HK-2 (cell line): Measurements from ENCODE around the gene ELMO3.

ENCODE experiments used
- DNase-seq: peaks from one replicate; pipeline ENCODE4 v3.0.0-alpha.2; 2018; ENCODE audit not compliant: unreplicated experiment

ELMO3 gene

GRCh38 chr16:67164599-67165061 is 34.3 kb upstream of the ELMO3 start, which contains the start of gene HSF4:
Gene HSF4 (plus strand): TSS chr16:67164745. CDS start chr16:67164812, 67 bp downstream.
- DNase-seq, result peak; percentile 66

DNA sequence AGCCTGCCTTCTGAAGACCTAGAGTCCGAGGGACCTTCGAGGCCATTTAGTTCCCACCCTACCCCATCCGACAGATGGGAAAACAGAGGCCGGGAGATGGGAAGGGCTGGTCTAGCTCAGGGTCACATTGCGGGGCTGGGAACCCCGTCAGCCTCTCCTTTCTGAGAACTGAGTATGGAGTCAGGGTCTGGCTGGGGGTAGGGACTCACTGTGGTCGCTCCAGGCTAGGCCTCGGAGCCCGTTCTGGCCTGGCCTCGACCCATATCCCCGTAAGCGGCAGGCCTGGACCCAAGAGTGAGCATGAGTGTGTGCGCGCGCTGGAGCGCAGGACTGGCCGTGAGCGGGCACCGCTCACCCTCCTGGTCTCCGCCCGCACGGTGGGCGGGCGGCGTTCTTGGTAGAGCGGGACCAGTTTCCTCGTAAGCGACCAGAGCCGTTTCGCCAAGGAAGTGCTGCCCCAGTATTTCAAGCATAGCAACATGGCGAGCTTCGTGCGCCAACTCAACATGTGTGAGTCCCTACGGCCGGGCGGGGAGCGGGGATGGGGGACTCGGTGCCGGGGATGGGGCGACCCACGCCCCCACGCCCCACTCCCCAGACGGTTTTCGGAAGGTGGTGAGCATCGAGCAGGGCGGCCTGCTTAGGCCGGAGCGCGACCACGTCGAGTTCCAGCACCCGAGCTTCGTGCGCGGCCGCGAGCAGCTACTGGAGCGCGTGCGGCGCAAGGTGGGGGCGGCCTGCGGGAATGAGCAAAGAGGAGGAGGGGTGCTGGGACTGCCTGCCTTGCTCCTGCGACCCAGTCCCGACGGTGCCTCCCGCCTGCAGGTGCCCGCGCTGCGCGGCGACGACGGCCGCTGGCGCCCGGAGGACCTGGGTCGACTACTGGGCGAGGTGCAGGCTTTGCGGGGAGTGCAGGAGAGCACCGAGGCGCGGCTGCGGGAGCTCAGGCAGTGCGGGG is 33.5 kb upstream of the ELMO3 start:
- no peak for DNase-seq

- DNase-seq, result no peak
Measured at GRCh38 chr16:67166110-67166547, 32.8 kb upstream of the ELMO3 start.

- no peak for DNase-seq
Measured at GRCh38 chr16:67166598-67167168, 32.2 kb upstream of the ELMO3 start.

DNA sequence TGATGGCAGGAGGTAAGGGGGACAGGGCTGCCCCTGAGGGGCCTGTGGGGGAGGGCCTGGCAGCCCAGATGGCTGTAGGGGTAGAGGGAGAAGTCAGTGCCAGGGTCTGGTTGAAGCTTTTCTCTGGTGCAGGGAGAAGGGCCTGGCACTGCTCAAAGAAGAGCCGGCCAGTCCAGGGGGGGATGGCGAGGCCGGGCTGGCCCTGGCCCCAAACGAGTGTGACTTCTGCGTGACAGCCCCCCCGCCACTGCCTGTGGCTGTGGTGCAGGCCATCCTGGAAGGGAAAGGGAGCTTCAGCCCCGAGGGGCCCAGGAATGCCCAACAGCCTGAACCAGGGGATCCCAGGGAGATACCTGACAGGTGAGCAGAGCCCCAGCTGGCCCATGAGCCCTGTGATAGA is 31.3 kb upstream of the ELMO3 start:
- no peak for DNase-seq

DNA sequence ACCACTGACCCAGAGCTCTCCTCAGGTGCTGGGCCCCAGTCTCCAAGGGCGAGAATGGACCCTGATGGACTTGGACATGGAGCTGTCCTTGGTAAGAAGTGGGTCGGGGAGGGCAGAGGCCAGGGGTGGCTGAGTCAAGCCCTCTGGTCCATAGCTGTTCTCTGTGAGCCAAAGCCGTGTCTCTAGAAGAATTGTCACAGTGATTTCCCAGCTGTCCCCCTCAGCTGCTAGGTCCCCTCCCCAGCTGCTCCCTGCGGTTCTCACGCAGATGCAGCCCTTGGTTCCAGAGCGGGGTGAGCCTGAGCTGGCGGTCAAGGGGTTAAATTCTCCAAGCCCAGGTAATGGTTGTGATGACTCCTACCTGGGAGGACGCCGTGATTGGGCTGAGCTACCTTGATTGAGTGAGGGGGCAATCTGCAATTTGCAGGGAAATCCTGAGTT is 29.9 kb upstream of the ELMO3 start:
- DNase-seq, result no peak

DNA sequence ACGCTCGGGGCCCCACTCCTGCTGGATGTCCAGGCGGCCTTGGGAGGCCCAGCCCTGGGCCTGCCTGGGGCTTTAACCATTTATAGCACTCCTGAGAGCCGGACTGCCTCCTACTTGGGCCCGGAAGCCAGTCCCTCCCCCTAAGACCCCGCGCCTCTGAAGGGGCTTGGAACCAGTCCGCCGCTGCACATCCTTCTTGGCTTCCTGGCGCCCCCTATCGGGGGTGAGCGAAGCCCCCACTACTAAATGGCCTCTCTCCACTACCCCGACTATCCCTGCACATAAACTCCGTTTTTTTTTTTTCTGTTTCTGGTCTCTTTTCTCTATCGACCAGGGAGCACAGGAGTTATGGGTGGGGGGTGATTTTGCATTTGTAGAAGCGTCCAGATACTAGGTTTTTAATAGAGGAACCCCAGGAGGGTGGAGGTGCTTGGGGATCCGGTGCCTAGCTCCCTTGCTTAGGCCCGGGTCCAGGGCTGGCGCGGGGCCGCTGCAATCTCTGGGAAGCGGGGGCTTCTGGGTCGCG is 29.2 kb upstream of the ELMO3 start:
- no peak for DNase-seq

DNA sequence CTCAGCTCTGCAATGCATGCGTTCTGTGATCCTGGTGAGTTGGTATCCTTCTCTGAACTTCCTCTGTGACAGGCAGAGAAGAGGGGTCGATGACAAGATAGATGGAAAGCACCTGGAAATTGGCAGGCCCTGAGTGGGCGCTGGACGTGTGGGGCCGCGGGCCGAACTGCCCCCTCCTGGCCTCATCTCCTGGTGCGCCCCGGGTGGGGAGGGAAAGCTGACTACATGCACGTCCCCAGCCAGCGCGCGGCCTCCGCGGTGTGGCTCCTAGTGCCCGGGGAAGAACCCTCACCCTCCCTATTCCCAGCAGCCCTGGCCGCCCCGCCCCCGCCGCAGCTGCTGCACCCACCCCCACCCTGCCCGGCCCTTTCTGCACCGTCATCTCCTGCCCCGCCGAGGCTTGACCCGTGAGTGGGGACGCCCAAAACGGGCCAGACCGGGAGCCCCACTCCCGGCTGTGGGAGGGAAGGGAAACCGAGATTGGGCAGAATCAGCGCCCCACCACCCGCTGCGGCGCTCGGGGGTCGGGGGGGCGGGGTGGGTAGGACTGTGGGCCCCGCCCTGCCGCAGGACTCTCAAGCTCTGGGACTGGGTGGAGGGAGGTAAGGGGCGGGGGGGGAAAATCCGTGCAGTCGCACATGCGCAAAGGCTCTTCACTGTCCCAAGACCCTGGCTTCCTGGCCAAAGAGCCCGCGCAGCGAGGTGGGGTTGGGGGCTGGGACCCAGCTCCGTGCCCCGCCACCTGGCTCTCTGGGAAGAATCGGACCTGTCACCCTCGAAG is 28.6 kb upstream of the ELMO3 start, which contains the start of gene NOL3:
TSS of gene NOL3 (plus strand) at position 371 of the 781 bp plus-strand sequence.
- peak; percentile 97 for DNase-seq

GRCh38 chr16:67170949-67171649 is 27.8 kb upstream of the ELMO3 start:
- no peak for DNase-seq

- no peak for DNase-seq
Measured at GRCh38 chr16:67173323-67173722, 25.6 kb upstream of the ELMO3 start.

GRCh38 chr16:67173808-67174705 is 24.9 kb upstream of the ELMO3 start:
- DNase-seq, result peak; percentile 94

- DNase-seq, result no peak
Measured at GRCh38 chr16:67174706-67175231, 24.2 kb upstream of the ELMO3 start.

- DNase-seq, result no peak
Measured at GRCh38 chr16:67176662-67177061, 22.3 kb upstream of the ELMO3 start.

- peak; percentile 51 for DNase-seq
Measured at GRCh38 chr16:67177743-67178699, 20.9 kb upstream of the ELMO3 start.

GRCh38 chr16:67179421-67180080 is 19.4 kb upstream of the ELMO3 start:
- no peak for DNase-seq

DNA sequence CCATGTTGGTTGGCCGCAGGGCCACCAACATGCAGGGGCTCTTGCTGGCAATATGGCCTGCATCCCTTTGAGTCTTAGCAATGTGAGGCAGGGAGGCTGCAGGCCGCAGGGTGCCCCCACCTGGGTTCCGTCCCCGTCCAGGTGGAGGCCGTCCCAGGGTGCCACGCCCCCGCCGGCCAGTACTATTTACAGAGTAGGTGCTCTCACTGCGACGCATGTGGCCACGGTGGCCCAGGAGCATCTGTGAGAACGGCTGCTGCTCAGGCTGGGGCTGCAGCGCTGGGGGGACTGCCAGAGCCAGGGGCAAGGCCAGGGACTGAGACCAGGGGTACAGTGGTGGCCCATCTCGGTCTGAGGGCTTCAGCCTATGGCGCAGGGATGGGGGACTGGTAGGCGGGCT is 18.8 kb upstream of the ELMO3 start:
- no peak for DNase-seq

- DNase-seq, result no peak
Measured at GRCh38 chr16:67181346-67181745, 17.6 kb upstream of the ELMO3 start.

DNA sequence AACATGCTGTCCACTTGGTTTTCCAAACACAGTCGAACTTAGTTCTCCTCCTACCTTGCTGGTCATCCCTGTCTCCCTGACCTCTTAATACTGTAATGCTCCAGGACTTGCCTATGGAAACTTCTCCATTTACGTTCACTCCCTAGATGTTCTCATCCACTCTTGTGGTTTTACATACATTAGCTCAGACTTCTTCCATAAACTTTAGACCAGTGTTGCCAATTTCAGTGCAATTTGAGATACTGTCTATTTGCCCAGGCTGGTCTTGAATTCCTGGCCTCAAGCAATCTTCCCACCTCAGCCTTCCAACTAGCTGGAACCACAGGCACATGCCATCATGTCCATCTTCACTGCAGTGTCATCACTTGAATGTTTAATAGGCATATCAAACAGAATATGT is 16.6 kb upstream of the ELMO3 start:
- no peak for DNase-seq
